GM23338 (cell line): ENCODE results near the gene FAM171A2. TPM values are rescaled to one million over a fixed set of nuclear protein-coding genes. Genes with fewer than 3 reads are reported as not detected.

ENCODE experiments used
- ATAC-seq: fragments of 200-7000 bp; cut with Tn5 transposase; 3 replicates; pipeline ENCODE4 v1.9.1; 2020
- DNase-seq: peaks from one replicate; pipeline ENCODE4 v3.0.0-alpha.2; 2015; ENCODE audit warnings: low spot score
- H2AFZ ChIP-seq: fragments of 200-600 bp; sonication (generic); 2 replicates; pipeline ENCODE4 v1.8.0; 2016; ENCODE audit warnings: antibody characterized with exemption, mild to moderate bottlenecking, moderate library complexity
- H3F3A ChIP-seq: fragments of 200-600 bp; sonication (generic); replicated peaks from 2 replicates; pipeline ENCODE4 v1.8.0; 2017; ENCODE audit warnings: antibody characterized with exemption, mixed run types, low read depth
- H3K27ac ChIP-seq: fragments of 200-600 bp; sonication (generic); 2 replicates; pipeline ENCODE4 v1.6.1; 2016; ENCODE audit warnings: low read depth
- H3K27me3 ChIP-seq: fragments of 200-600 bp; sonication (generic); 2 replicates; pipeline ENCODE4 v1.8.0; 2016; ENCODE audit warnings: mild to moderate bottlenecking, mixed run types, moderate library complexity; ENCODE audit not compliant: insufficient read depth
- H3K36me3 ChIP-seq: fragments of 200-600 bp; sonication (generic); 2 replicates; pipeline ENCODE4 v1.8.0; 2016; ENCODE audit warnings: mild to moderate bottlenecking; ENCODE audit not compliant: insufficient read depth
- H3K4me1 ChIP-seq: fragments of 200-600 bp; sonication (generic); 2 replicates; pipeline ENCODE4 v1.8.0; 2016; ENCODE audit warnings: mild to moderate bottlenecking, moderate library complexity; ENCODE audit not compliant: insufficient read depth
- H3K4me2 ChIP-seq: fragments of 200-600 bp; sonication (generic); 2 replicates; pipeline ENCODE4 v1.7.1; 2017; ENCODE audit warnings: mixed run types
- H3K4me3 ChIP-seq: fragments of 200-600 bp; sonication (generic); 2 replicates; pipeline ENCODE4 v1.6.1; 2016; ENCODE audit warnings: mixed run types
- H3K79me2 ChIP-seq: fragments of 200-600 bp; sonication (generic); replicated peaks from 2 replicates; pipeline ENCODE4 v1.8.0; 2017; ENCODE audit warnings: mild to moderate bottlenecking; ENCODE audit not compliant: insufficient read depth
- H3K9me2 ChIP-seq: fragments of 200-600 bp; sonication (generic); 2 replicates; pipeline ENCODE4 v1.8.0; 2017; ENCODE audit not compliant: insufficient read depth
- H4K20me1 ChIP-seq: fragments of 200-600 bp; sonication (generic); replicated peaks from 2 replicates; pipeline ENCODE4 v1.8.0; 2017; ENCODE audit warnings: mild to moderate bottlenecking; ENCODE audit not compliant: insufficient read depth
- H3K27ac Mint-ChIP-seq: 2 replicates; pipeline ENCODE4 v1.8.0; 2020; ENCODE audit warnings: inconsistent platforms, mild to moderate bottlenecking, moderate library complexity, mixed read lengths
- H3K27me3 Mint-ChIP-seq: 3 replicates; pipeline ENCODE4 v1.8.0; 2022; ENCODE audit warnings: low read depth, mild to moderate bottlenecking, moderate library complexity, mixed read lengths, inconsistent platforms; ENCODE audit not compliant: insufficient read depth, poor library complexity
- H3K36me3 Mint-ChIP-seq: 3 replicates; pipeline ENCODE4 v1.8.0; 2021; ENCODE audit warnings: low read depth, mild to moderate bottlenecking, inconsistent platforms, moderate library complexity, mixed read lengths
- H3K4me1 Mint-ChIP-seq: 3 replicates; pipeline ENCODE4 v1.8.0; 2020; ENCODE audit warnings: mild to moderate bottlenecking, inconsistent platforms, mixed read lengths
- H3K4me3 Mint-ChIP-seq: 3 replicates; pipeline ENCODE4 v1.8.0; 2021; ENCODE audit warnings: moderate library complexity, mild to moderate bottlenecking, inconsistent platforms, mixed read lengths
- H3K9me3 Mint-ChIP-seq: 3 replicates; pipeline ENCODE4 v1.8.0; 2020; ENCODE audit warnings: moderate library complexity, mild to moderate bottlenecking, inconsistent platforms, mixed read lengths
- CREB1 ChIP-seq: fragments of 250-450 bp; sonication (Bioruptor Pico); IDR thresholded peaks from 2 replicates; pipeline ENCODE4 v1.5.0; 2020; ENCODE audit warnings: low read depth, mild to moderate bottlenecking, moderate library complexity
- JUNB ChIP-seq: IDR thresholded peaks from one replicate; pipeline ENCODE4 v1.6.1; 2016; ENCODE audit warnings: antibody characterized with exemption; ENCODE audit not compliant: unreplicated experiment
- NANOG ChIP-seq: IDR thresholded peaks from 2 replicates; pipeline ENCODE4 v1.6.1; 2016; ENCODE audit warnings: antibody characterized with exemption, borderline replicate concordance
- POLR2AphosphoS5 ChIP-seq: IDR thresholded peaks from 2 replicates; pipeline ENCODE4 v1.6.1; 2016; ENCODE audit warnings: antibody characterized with exemption, low read depth
- STAT1 ChIP-seq: IDR thresholded peaks from one replicate; pipeline ENCODE4 v1.6.1; 2016; ENCODE audit warnings: antibody characterized with exemption; ENCODE audit not compliant: unreplicated experiment
- ZNF331 ChIP-seq: fragments of 250-450 bp; sonication (Bioruptor Pico); IDR thresholded peaks from 2 replicates; pipeline ENCODE4 v1.5.0; 2020; ENCODE audit warnings: low read depth, mild to moderate bottlenecking, moderate library complexity
- polyA plus RNA-seq: library from polyadenylated mRNA; unstranded; fragments of >200 nt; fragmentation: Nextera tagmentation; extraction: Ambion mirVana; gene quantifications from 2 replicates; pipeline ENCODE4 v1.2.1, GENCODE V29; 2016
- total RNA-seq: library from RNA; depleted of rRNA; stranded (reverse); fragments of >200 nt; shearing (Covaris generic); gene quantifications from 2 replicates; pipeline ENCODE4 v1.2.3, GENCODE V29; 2014
- TF ChIP-seq, protein P1 (sequence below): IDR thresholded peaks from one replicate; pipeline ENCODE4 v1.6.1; 2018; ENCODE audit warnings: antibody characterized with exemption; ENCODE audit not compliant: unreplicated experiment
- TF ChIP-seq, protein P2 (sequence below): IDR thresholded peaks from 2 replicates; pipeline ENCODE4 v1.6.1; 2016; ENCODE audit warnings: antibody characterized with exemption
- TF ChIP-seq, protein P3 (sequence below): fragments of 250-450 bp; sonication (Bioruptor Pico); IDR thresholded peaks from 2 replicates; pipeline ENCODE4 v1.5.0; 2020; ENCODE audit warnings: mild to moderate bottlenecking, moderate library complexity

Gene FAM171A2
- total and polyA plus RNA-seq, 2 experiments from 2014 or later, result 4.1 to 35.4 TPM

DNA sequence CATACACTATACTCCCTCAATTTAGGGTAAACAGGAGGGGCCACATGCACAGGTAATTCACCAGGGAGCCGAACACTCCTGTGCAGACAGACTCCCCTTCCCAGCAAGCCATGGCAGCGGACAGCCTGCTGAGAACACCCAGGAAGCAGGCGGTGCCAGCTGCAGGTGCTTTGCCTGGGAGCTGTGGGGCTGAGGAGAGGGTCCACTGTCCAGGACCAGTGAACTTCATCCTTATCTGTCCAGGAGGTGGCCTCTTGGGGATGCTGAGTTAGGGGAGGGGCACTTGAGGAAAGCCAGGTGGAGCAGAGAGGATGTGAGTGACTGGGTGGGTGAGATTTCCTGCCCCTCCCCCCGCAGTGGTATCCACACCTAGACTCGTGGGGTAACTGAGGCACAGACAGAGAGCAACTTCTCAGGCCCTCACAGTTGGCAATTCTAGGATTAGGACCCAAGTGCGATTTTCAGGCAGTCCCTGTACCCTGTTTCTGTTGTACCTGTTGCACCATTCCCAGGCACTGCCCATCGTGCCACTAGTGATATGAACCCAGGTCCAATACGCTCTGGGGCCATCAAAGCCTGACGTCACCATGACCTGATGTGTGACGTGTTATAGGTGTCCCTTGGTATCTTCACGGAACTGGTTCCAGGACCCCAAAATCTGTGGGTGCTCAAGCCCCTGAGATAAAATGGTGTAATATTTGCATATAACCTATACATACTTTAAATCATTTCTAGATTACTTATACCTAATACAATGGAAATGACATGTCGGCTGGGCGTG, 17.4 kb downstream of the FAM171A2 start:
- Mint-ChIP-seq H3K27ac (no peak overlapping the region), H3K36me3 (no peaks in the 10 kb centered on the region), H3K4me1 (peaks cover 8% of the 10 kb centered on the region; the same call in 2 of the 3 replicates), H3K9me3 (peaks cover 3% of the 10 kb centered on the region; the same call in 1 of the 3 replicates), H3K4me3 (peak overlapping the region; percentile 93), H3K27me3 (peaks cover 15% of the 10 kb centered on the region)
- H3K36me3 ChIP-seq, result no peaks in the 10 kb centered on the region
- TF ChIP-seq NANOG, result no peak
- TF ChIP-seq POLR2AphosphoS5, result no peak
- no peak for TF ChIP-seq STAT1
- TF ChIP-seq, protein P1, sequence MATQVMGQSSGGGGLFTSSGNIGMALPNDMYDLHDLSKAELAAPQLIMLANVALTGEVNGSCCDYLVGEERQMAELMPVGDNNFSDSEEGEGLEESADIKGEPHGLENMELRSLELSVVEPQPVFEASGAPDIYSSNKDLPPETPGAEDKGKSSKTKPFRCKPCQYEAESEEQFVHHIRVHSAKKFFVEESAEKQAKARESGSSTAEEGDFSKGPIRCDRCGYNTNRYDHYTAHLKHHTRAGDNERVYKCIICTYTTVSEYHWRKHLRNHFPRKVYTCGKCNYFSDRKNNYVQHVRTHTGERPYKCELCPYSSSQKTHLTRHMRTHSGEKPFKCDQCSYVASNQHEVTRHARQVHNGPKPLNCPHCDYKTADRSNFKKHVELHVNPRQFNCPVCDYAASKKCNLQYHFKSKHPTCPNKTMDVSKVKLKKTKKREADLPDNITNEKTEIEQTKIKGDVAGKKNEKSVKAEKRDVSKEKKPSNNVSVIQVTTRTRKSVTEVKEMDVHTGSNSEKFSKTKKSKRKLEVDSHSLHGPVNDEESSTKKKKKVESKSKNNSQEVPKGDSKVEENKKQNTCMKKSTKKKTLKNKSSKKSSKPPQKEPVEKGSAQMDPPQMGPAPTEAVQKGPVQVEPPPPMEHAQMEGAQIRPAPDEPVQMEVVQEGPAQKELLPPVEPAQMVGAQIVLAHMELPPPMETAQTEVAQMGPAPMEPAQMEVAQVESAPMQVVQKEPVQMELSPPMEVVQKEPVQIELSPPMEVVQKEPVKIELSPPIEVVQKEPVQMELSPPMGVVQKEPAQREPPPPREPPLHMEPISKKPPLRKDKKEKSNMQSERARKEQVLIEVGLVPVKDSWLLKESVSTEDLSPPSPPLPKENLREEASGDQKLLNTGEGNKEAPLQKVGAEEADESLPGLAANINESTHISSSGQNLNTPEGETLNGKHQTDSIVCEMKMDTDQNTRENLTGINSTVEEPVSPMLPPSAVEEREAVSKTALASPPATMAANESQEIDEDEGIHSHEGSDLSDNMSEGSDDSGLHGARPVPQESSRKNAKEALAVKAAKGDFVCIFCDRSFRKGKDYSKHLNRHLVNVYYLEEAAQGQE, result no peak
- no peak for TF ChIP-seq JUNB
- TF ChIP-seq CREB1 (CRISPR knock-in tag), result no peak
- TF ChIP-seq, protein P2, sequence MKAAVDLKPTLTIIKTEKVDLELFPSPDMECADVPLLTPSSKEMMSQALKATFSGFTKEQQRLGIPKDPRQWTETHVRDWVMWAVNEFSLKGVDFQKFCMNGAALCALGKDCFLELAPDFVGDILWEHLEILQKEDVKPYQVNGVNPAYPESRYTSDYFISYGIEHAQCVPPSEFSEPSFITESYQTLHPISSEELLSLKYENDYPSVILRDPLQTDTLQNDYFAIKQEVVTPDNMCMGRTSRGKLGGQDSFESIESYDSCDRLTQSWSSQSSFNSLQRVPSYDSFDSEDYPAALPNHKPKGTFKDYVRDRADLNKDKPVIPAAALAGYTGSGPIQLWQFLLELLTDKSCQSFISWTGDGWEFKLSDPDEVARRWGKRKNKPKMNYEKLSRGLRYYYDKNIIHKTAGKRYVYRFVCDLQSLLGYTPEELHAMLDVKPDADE, result no peak
- TF ChIP-seq, protein P3, sequence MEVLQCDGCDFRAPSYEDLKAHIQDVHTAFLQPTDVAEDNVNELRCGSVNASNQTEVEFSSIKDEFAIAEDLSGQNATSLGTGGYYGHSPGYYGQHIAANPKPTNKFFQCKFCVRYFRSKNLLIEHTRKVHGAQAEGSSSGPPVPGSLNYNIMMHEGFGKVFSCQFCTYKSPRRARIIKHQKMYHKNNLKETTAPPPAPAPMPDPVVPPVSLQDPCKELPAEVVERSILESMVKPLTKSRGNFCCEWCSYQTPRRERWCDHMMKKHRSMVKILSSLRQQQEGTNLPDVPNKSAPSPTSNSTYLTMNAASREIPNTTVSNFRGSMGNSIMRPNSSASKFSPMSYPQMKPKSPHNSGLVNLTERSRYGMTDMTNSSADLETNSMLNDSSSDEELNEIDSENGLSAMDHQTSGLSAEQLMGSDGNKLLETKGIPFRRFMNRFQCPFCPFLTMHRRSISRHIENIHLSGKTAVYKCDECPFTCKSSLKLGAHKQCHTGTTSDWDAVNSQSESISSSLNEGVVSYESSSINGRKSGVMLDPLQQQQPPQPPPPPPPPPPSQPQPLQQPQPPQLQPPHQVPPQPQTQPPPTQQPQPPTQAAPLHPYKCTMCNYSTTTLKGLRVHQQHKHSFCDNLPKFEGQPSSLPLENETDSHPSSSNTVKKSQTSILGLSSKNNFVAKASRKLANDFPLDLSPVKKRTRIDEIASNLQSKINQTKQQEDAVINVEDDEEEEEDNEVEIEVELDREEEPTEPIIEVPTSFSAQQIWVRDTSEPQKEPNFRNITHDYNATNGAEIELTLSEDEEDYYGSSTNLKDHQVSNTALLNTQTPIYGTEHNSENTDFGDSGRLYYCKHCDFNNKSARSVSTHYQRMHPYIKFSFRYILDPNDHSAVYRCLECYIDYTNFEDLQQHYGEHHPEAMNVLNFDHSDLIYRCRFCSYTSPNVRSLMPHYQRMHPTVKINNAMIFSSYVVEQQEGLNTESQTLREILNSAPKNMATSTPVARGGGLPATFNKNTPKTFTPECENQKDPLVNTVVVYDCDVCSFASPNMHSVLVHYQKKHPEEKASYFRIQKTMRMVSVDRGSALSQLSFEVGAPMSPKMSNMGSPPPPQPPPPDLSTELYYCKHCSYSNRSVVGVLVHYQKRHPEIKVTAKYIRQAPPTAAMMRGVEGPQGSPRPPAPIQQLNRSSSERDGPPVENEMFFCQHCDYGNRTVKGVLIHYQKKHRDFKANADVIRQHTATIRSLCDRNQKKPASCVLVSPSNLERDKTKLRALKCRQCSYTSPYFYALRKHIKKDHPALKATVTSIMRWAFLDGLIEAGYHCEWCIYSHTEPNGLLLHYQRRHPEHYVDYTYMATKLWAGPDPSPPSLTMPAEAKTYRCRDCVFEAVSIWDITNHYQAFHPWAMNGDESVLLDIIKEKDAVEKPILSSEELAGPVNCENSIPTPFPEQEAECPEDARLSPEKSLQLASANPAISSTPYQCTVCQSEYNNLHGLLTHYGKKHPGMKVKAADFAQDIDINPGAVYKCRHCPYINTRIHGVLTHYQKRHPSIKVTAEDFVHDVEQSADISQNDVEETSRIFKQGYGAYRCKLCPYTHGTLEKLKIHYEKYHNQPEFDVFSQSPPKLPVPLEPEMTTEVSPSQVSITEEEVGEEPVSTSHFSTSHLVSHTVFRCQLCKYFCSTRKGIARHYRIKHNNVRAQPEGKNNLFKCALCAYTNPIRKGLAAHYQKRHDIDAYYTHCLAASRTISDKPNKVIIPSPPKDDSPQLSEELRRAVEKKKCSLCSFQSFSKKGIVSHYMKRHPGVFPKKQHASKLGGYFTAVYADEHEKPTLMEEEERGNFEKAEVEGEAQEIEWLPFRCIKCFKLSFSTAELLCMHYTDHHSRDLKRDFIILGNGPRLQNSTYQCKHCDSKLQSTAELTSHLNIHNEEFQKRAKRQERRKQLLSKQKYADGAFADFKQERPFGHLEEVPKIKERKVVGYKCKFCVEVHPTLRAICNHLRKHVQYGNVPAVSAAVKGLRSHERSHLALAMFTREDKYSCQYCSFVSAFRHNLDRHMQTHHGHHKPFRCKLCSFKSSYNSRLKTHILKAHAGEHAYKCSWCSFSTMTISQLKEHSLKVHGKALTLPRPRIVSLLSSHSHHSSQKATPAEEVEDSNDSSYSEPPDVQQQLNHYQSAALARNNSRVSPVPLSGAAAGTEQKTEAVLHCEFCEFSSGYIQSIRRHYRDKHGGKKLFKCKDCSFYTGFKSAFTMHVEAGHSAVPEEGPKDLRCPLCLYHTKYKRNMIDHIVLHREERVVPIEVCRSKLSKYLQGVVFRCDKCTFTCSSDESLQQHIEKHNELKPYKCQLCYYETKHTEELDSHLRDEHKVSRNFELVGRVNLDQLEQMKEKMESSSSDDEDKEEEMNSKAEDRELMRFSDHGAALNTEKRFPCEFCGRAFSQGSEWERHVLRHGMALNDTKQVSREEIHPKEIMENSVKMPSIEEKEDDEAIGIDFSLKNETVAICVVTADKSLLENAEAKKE (CRISPR knock-in tag), result no peak
- no peak for TF ChIP-seq ZNF331 (CRISPR knock-in tag)
- H3K9me2 ChIP-seq, result no peaks in the 10 kb centered on the region
- DNase-seq (no peak), ATAC-seq (no peak)
- H4K20me1 ChIP-seq, result no peaks in the 10 kb centered on the region
- H3K27me3 ChIP-seq, result no peaks in the 10 kb centered on the region
- 0 out of 2 replicates have a peak, but pooled peaks cover 3% of the 10 kb centered on the region for H3F3A ChIP-seq
- peaks cover 4% of the 10 kb centered on the region; the same call in 1 of the 2 replicates for H3K79me2 ChIP-seq
- peak overlapping the region; percentile 93 for H3K4me2 ChIP-seq
- H2AFZ ChIP-seq, result no peak overlapping the region
- H3K4me3 ChIP-seq, result peak overlapping the region; percentile 63
- H3K4me1 ChIP-seq, result peaks cover 4% of the 10 kb centered on the region; the same call in 1 of the 2 replicates
- no peak overlapping the region for H3K27ac ChIP-seq
